Fibroblast of skin of scalp (primary cell): ENCODE data around the gene SIK3.

Source experiments
- DNase-seq: peaks from one replicate; pipeline ENCODE4 v3.0.0-alpha.2; 2013

SIK3 gene

GRCh38 chr11:117002639-117003299 lies 95.5 kb downstream of the SIK3 start:
- DNase-seq = no peak

- DNase-seq = no peak
Measured at GRCh38 chr11:117000014-117000737, 98.1 kb downstream of the SIK3 start.

- DNase-seq = no peak
Measured at GRCh38 chr11:116997071-116997470, 101.2 kb downstream of the SIK3 start.

GRCh38 chr11:116994195-116994594 lies 104.0 kb downstream of the SIK3 start:
- DNase-seq = no peak

- DNase-seq = peak; percentile 34
Measured at GRCh38 chr11:116993599-116993998, 104.6 kb downstream of the SIK3 start.

- no peak for DNase-seq
Measured at GRCh38 chr11:116991491-116991890, 106.7 kb downstream of the SIK3 start.

GRCh38 chr11:116990811-116991210 lies 107.4 kb downstream of the SIK3 start:
- no peak for DNase-seq

GRCh38 chr11:116990061-116990473 lies 108.2 kb downstream of the SIK3 start:
- DNase-seq = peak; percentile 83

- no peak for DNase-seq
Measured at GRCh38 chr11:116989184-116989583, 109.0 kb downstream of the SIK3 start.

GRCh38 chr11:116986521-116987105 lies 111.6 kb downstream of the SIK3 start:
- peak; percentile 82 for DNase-seq

GRCh38 chr11:116984589-116984988 lies 113.6 kb downstream of the SIK3 start:
- peak; percentile 97 for DNase-seq

- peak; percentile 63 for DNase-seq
Measured at GRCh38 chr11:116984186-116984585, 114.0 kb downstream of the SIK3 start.

- DNase-seq = peak; percentile 80
Measured at GRCh38 chr11:116981266-116981885, 116.9 kb downstream of the SIK3 start.

- DNase-seq = no peak
Measured at GRCh38 chr11:116980136-116980793, 118.0 kb downstream of the SIK3 start.

GRCh38 chr11:116976941-116977570 lies 121.2 kb downstream of the SIK3 start:
- DNase-seq = peak; percentile 50

- no peak for DNase-seq
Measured at GRCh38 chr11:116975661-116976060, 122.6 kb downstream of the SIK3 start.

- no peak for DNase-seq
Measured at GRCh38 chr11:116973270-116973669, 125.0 kb downstream of the SIK3 start.

- no peak for DNase-seq
Measured at GRCh38 chr11:116972691-116973090, 125.5 kb downstream of the SIK3 start.

- DNase-seq = peak; percentile 38
Measured at GRCh38 chr11:116970485-116971292, 127.5 kb downstream of the SIK3 start.

GRCh38 chr11:116969694-116970093 lies 128.5 kb downstream of the SIK3 start:
- no peak for DNase-seq

- no peak for DNase-seq
Measured at GRCh38 chr11:116964269-116964668, 134.0 kb downstream of the SIK3 start.
